ENCODE data around the gene MAP2K1. TPM values are rescaled to one million over a fixed set of nuclear protein-coding genes. Genes with fewer than 3 reads are reported as not detected.

MAP2K1 gene
- total and polyA plus RNA-seq, 2 experiments from 2014 or later = 62.7 to 96.5 TPM

DNA sequence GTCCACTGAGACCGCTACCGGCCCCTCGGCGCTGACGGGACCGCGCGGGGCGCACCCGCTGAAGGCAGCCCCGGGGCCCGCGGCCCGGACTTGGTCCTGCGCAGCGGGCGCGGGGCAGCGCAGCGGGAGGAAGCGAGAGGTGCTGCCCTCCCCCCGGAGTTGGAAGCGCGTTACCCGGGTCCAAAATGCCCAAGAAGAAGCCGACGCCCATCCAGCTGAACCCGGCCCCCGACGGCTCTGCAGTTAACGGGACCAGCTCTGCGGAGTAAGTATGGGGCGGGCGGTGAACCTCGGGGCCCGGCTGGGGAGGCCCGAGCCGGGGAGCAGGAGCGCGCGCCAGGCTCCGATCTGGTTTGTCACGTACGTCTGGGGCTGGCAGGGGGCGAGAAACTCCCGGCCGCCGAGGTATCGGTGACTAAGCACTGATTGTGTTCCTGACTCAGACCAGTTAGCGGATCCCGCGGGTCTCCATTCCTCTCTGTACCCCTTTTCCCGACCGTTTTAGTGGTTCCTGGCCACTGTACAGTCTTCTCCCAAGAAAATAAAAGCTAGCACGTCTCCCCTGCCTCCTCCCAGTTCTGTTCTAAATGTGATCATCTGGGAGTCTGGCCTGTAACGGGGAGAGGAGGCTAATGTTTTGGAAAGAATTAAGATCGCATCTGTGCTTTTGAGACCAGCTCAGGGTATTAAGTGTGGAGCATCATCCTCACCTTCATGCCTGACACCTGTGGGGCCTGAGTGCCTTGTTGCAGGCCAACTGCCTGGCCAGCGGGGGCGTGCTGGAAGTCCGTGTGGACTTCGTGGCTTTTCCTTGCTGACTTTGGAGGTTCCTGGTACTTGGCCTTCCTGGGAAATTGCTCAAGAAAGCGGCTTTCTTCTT, 691 bp downstream of the MAP2K1 start:
- H3K27me3 ChIP-seq = no peaks in the 10 kb centered on the region
- H3K4me3 ChIP-seq = peak overlapping the region; percentile 94
- no peaks in the 10 kb centered on the region for H3K9me3 ChIP-seq (ENCODE audit: low read depth)
- H3K27ac ChIP-seq = peak overlapping the region; percentile 92
- H3K4me1 ChIP-seq (ENCODE audit: low read depth) = peaks cover 7% of the 10 kb centered on the region
- TF ChIP-seq, protein P1, sequence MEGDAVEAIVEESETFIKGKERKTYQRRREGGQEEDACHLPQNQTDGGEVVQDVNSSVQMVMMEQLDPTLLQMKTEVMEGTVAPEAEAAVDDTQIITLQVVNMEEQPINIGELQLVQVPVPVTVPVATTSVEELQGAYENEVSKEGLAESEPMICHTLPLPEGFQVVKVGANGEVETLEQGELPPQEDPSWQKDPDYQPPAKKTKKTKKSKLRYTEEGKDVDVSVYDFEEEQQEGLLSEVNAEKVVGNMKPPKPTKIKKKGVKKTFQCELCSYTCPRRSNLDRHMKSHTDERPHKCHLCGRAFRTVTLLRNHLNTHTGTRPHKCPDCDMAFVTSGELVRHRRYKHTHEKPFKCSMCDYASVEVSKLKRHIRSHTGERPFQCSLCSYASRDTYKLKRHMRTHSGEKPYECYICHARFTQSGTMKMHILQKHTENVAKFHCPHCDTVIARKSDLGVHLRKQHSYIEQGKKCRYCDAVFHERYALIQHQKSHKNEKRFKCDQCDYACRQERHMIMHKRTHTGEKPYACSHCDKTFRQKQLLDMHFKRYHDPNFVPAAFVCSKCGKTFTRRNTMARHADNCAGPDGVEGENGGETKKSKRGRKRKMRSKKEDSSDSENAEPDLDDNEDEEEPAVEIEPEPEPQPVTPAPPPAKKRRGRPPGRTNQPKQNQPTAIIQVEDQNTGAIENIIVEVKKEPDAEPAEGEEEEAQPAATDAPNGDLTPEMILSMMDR (IDR thresholded peaks at IDR 0.05; ENCODE audit: low read depth, low read length) = peak; percentile 48
- H3K36me3 ChIP-seq = no peaks in the 10 kb centered on the region
- DNase-seq (ENCODE audit: low read depth in 1 of 2, low spot score in 1 of 2) = peak; percentile 65 to 70

DNA sequence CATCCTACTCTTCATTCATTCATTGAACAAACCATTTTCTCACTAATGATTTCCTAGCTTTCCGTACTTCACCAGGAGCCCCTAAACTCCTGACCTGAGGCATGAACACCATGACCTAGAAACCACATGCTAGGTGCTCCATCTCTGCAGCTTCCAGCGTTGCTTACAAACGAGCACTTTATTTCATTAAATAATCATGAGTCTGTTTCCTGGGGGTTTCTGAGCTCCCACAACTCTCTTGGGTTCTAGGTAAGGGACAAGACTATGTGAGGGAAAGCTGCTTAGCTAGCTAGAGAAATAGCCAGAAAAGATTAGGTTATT, 1.3 kb downstream of the MAP2K1 start:
- peaks cover 7% of the 10 kb centered on the region for H3K4me1 ChIP-seq (ENCODE audit: low read depth)
- H3K9me3 ChIP-seq (ENCODE audit: low read depth) = no peaks in the 10 kb centered on the region
- no peak for DNase-seq (ENCODE audit: low read depth in 1 of 2, low spot score in 1 of 2)
- TF ChIP-seq, protein P1 (IDR thresholded peaks at IDR 0.05; ENCODE audit: low read depth, low read length) = no peak
- H3K27ac ChIP-seq = peak overlapping the region; percentile 92
- no peaks in the 10 kb centered on the region for H3K27me3 ChIP-seq
- H3K36me3 ChIP-seq = no peaks in the 10 kb centered on the region
- peak overlapping the region; percentile 94 for H3K4me3 ChIP-seq

DNA sequence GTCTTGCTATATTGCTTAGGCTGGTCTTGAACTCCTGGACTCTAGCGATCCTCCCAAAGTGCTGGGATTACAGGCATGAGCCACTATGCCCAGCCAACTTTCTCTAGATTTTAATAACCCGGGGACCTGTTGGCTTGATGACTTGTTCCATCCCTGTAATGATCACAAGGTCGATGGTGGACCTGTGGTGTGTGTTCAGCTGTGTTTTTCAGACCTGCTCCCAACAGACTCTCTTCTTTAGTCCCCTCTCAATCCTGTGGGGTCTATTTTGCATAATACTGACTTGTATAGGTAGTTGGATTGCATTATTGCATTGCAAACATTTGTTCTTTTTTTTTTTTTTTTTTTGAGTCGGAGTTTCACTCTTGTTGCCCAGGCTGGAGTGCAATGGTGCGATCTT, 1.9 kb downstream of the MAP2K1 start:
- DNase-seq (ENCODE audit: low read depth in 1 of 2, low spot score in 1 of 2) = no peak
- H3K9me3 ChIP-seq (ENCODE audit: low read depth) = no peaks in the 10 kb centered on the region
- no peaks in the 10 kb centered on the region for H3K27me3 ChIP-seq
- H3K36me3 ChIP-seq = no peaks in the 10 kb centered on the region
- H3K4me3 ChIP-seq = peak overlapping the region; percentile 94
- no peak overlapping the region for H3K27ac ChIP-seq
- TF ChIP-seq, protein P1 (IDR thresholded peaks at IDR 0.05; ENCODE audit: low read depth, low read length) = no peak
- H3K4me1 ChIP-seq (ENCODE audit: low read depth) = peaks cover 7% of the 10 kb centered on the region

DNA sequence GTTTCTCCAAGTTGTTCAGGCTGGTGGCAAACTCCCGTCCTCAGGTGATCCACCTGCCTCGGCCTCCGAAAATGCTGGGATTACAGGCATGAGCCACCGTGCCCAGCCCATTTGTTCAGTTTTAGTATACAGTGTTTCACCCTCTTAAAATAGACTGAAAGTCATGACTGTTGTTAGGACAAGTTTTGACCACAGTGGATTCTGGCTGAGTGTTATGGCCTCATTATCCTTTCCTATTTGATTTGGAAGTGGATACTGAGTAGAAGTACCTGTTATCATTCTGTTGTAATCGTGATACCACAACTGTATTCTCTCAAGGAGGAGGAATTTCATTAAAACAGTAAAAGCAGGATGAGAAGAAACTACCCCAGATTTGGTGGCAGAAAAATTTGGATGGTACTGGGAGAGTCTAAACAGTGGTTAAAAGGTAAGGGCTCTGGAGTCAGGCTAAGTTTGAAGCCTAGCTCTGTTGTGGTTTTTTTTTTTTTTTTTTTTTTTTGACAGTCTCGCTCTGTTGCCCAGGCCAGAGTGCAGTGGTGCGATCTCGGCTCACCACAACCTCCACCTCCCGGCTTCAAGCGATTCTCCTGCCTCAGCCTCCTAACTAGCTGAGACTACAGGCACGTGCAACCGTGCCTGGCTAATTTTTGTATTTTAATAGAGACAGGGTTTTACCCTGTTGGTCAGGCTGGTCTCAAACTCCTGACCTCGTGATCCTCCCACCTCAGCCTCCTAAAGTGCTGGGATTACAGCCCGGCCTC, 2.6 kb downstream of the MAP2K1 start:
- TF ChIP-seq, protein P1 (IDR thresholded peaks at IDR 0.05; ENCODE audit: low read depth, low read length) = no peak
- DNase-seq (ENCODE audit: low read depth in 1 of 2, low spot score in 1 of 2) = no peak
- H3K27ac ChIP-seq = no peak overlapping the region
- no peaks in the 10 kb centered on the region for H3K36me3 ChIP-seq
- H3K27me3 ChIP-seq = no peaks in the 10 kb centered on the region
- no peaks in the 10 kb centered on the region for H3K9me3 ChIP-seq (ENCODE audit: low read depth)
- H3K4me3 ChIP-seq = no peak overlapping the region
- H3K4me1 ChIP-seq (ENCODE audit: low read depth) = peaks cover 7% of the 10 kb centered on the region

DNA sequence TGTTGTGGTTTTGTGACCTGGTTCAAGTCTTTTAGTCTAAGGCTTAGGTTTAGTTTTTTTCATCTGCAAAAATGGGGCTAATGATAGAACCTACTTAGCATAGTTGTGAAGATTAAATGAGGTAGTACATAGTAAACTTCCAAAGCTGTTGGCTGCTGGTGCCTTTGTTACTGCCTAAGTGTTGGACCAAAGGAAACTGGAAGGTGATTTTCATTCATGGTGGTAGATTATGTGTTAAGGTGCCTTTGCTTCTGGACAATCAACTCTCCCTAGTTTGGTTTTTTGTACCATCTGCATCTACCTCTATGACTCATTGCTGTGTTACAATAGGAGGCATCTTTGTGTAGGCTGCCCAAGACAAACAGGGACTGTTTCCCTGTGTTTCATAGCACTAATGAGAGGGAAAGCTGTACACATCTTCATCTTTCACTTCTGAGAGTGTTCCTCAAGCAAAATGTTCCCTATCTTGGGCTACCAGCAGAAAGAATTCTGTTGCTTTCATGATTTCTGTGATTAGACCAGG, 3.2 kb downstream of the MAP2K1 start:
- H3K4me3 ChIP-seq = no peak overlapping the region

More for the DNA sequence above, 3.2 kb downstream of the MAP2K1 start:
- no peak overlapping the region for H3K27ac ChIP-seq
- H3K27me3 ChIP-seq = no peaks in the 10 kb centered on the region
- H3K36me3 ChIP-seq = no peaks in the 10 kb centered on the region
- DNase-seq (ENCODE audit: low read depth in 1 of 2, low spot score in 1 of 2) = no peak
- no peaks in the 10 kb centered on the region for H3K9me3 ChIP-seq (ENCODE audit: low read depth)
- TF ChIP-seq, protein P1 (IDR thresholded peaks at IDR 0.05; ENCODE audit: low read depth, low read length) = no peak
- peaks cover 7% of the 10 kb centered on the region for H3K4me1 ChIP-seq (ENCODE audit: low read depth)

All from cardiac muscle cell (in vitro differentiated cells and primary cell).